Measurements from ENCODE around the gene HAX1. TPM values are rescaled to one million over a fixed set of nuclear protein-coding genes. Genes with fewer than 3 reads are reported as not detected.
"Not testable (repeated sequence)": the region's sequence is repeated elsewhere in the genome, so short reads cannot be mapped to it uniquely, and the experiment has no call there.

The HAX1 gene
- polyA plus RNA-seq, 1 of the 3 experiments (the other 2 are of a cell fraction), result 74.1 TPM

- TF ChIP-seq NFIC (IDR thresholded peaks at IDR 0.05; ENCODE audit: borderline replicate concordance) (no peak), EP300 (IDR thresholded peaks at IDR 0.05; ENCODE audit: borderline replicate concordance in 1 of 2, low read depth in 1 of 2, low read length in 1 of 2) (no peak), SIN3A (IDR thresholded peaks at IDR 0.05; ENCODE audit: borderline replicate concordance, low read depth, low read length) (no peak), PBX3 (IDR thresholded peaks at IDR 0.05) (no peak), POLR2AphosphoS5 (IDR thresholded peaks at IDR 0.05; ENCODE audit: low read depth, low read length) (no peak), JUND (IDR thresholded peaks at IDR 0.05) (no peak), YY1 (IDR thresholded peaks at IDR 0.05; ENCODE audit: low read depth) (no peak), TEAD4 (IDR thresholded peaks at IDR 0.05; ENCODE audit: borderline replicate concordance, insufficient read depth) (no peak), RCOR1 (IDR thresholded peaks at IDR 0.05; ENCODE audit: low read length) (no peak), RAD21 (IDR thresholded peaks at IDR 0.05; ENCODE audit: low read length) (no peak), IRF3 (IDR thresholded peaks at IDR 0.05; ENCODE audit: low read depth, low read length) (no peak), FOXM1 (IDR thresholded peaks at IDR 0.05; ENCODE audit: low read depth) (no peak), TCF12 (IDR thresholded peaks at IDR 0.05) (no peak), USF2 (IDR thresholded peaks at IDR 0.05; ENCODE audit: borderline replicate concordance, low read depth, low read length) (no peak), REST (IDR thresholded peaks at IDR 0.05; ENCODE audit: low read depth, low read length) (no peak)
- ChIA-PET CTCF (interaction anchor here (1.3 kb wide), 1 partner anchor 31 kb away, joined by 4 read pairs; no protein-coding TSS in a partner anchor), POLR2A (no interaction called here)
- Histone ChIP-seq H3K27me3 (ENCODE audit: insufficient read depth) (no peaks in the 10 kb centered on the region), H3K4me1 (ENCODE audit: control insufficient read depth in 1 of 2, insufficient read depth in 2 of 2, low read depth in 1 of 2, low read length in 1 of 2) (peaks cover 3 to 17% of the 10 kb centered on the region in 2 experiments; a peak in 2 of 4 replicates), H3K36me3 (replicated peaks in 1 of 2; ENCODE audit: control insufficient read depth in 1 of 2, insufficient read depth in 2 of 2, low read length in 1 of 2) (peaks cover 56 to 65% of the 10 kb centered on the region in 2 experiments), H2AFZ (ENCODE audit: low read depth) (no peak overlapping the region), H3K9me3 (no peaks in the 10 kb centered on the region), H4K20me1 (ENCODE audit: insufficient read depth) (peaks cover 58% of the 10 kb centered on the region), H3F3A (replicated peaks; ENCODE audit: insufficient read depth) (peaks cover 3% of the 10 kb centered on the region), H3K9ac (no peak overlapping the region), H3K4me2 (no peak overlapping the region), H3K9me2 (no peaks in the 10 kb centered on the region), H3K4me3 (ENCODE audit: low read depth in 2 of 2, low read length in 1 of 2) (no peak overlapping the region), H3K79me2 (ENCODE audit: insufficient read depth) (peaks cover 93% of the 10 kb centered on the region), H3K27ac (ENCODE audit: low read depth in 2 of 2, low read length in 1 of 2) (no peak overlapping the region)
- no peak for DNase-seq
- 92% methylated on average over 2 of the region's 2 CpGs for WGBS (ENCODE audit: low lambda C conversion rate)
Measured at GRCh38 chr1:154225370-154225769, 47.1 kb upstream of the HAX1 start.

- peaks cover 24% of the 10 kb centered on the region for H4K20me1 ChIP-seq (ENCODE audit: insufficient read depth)
- H3F3A ChIP-seq (replicated peaks; ENCODE audit: insufficient read depth); H3K4me1 ChIP-seq (ENCODE audit: control insufficient read depth in 1 of 2, insufficient read depth in 2 of 2, low read depth in 1 of 2, low read length in 1 of 2); H3K9ac ChIP-seq; H3K27ac ChIP-seq (ENCODE audit: low read depth in 2 of 2, low read length in 1 of 2); POLR2A ChIA-PET; H3K9me3 ChIP-seq; H3K27me3 ChIP-seq (ENCODE audit: insufficient read depth); H3K4me3 ChIP-seq (ENCODE audit: low read depth in 2 of 2, low read length in 1 of 2); DNase-seq; H3K4me2 ChIP-seq; CTCF ChIA-PET; H2AFZ ChIP-seq (ENCODE audit: low read depth); H3K9me2 ChIP-seq: not testable (repeated sequence)
- WGBS (ENCODE audit: low lambda C conversion rate), result 94% methylated on average over 3 of the region's 3 CpGs
- H3K36me3 ChIP-seq (replicated peaks in 1 of 2; ENCODE audit: control insufficient read depth in 1 of 2, insufficient read depth in 2 of 2, low read length in 1 of 2), result peaks cover 69 to 85% of the 10 kb centered on the region in 2 experiments
- peaks cover 94% of the 10 kb centered on the region for H3K79me2 ChIP-seq (ENCODE audit: insufficient read depth)
Measured at GRCh38 chr1:154231112-154231511, 41.3 kb upstream of the HAX1 start.

GRCh38 chr1:154233127-154233526 is 39.3 kb upstream of the HAX1 start:
- H3K9me2 ChIP-seq; H3K4me1 ChIP-seq (ENCODE audit: control insufficient read depth in 1 of 2, insufficient read depth in 2 of 2, low read depth in 1 of 2, low read length in 1 of 2); H3K4me2 ChIP-seq; H3F3A ChIP-seq (replicated peaks; ENCODE audit: insufficient read depth); H4K20me1 ChIP-seq (ENCODE audit: insufficient read depth); H3K9me3 ChIP-seq; H3K9ac ChIP-seq; DNase-seq; H3K27ac ChIP-seq (ENCODE audit: low read depth in 2 of 2, low read length in 1 of 2); H2AFZ ChIP-seq (ENCODE audit: low read depth); CTCF ChIA-PET; H3K4me3 ChIP-seq (ENCODE audit: low read depth in 2 of 2, low read length in 1 of 2); H3K27me3 ChIP-seq (ENCODE audit: insufficient read depth); POLR2A ChIA-PET: not testable (repeated sequence)
- Histone ChIP-seq H3K79me2 (ENCODE audit: insufficient read depth) (peaks cover 94% of the 10 kb centered on the region), H3K36me3 (replicated peaks in 1 of 2; ENCODE audit: control insufficient read depth in 1 of 2, insufficient read depth in 2 of 2, low read length in 1 of 2) (peaks cover 71 to 89% of the 10 kb centered on the region in 2 experiments)
- 94% methylated on average over 12 of the region's 12 CpGs for WGBS (ENCODE audit: low lambda C conversion rate)

All from SK-N-SH (cell line).